ENCODE results near the gene ICAM3. TPM values are rescaled to one million over a fixed set of nuclear protein-coding genes. Genes with fewer than 3 reads are reported as not detected.
A peak's percentile ranks its signal among the peaks of the same experiment; 100 is the strongest.
"Not testable (repeated sequence)": the region's sequence is repeated elsewhere in the genome, so short reads cannot be mapped to it uniquely, and the experiment has no call there.

ICAM3 gene, protein sequence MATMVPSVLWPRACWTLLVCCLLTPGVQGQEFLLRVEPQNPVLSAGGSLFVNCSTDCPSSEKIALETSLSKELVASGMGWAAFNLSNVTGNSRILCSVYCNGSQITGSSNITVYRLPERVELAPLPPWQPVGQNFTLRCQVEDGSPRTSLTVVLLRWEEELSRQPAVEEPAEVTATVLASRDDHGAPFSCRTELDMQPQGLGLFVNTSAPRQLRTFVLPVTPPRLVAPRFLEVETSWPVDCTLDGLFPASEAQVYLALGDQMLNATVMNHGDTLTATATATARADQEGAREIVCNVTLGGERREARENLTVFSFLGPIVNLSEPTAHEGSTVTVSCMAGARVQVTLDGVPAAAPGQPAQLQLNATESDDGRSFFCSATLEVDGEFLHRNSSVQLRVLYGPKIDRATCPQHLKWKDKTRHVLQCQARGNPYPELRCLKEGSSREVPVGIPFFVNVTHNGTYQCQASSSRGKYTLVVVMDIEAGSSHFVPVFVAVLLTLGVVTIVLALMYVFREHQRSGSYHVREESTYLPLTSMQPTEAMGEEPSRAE
- 10 to 100 TPM in 1 of 4 donors, 1 to 10 TPM in 3; 3.8 to 10.2 (median 5.1) TPM for total RNA-seq

DNA sequence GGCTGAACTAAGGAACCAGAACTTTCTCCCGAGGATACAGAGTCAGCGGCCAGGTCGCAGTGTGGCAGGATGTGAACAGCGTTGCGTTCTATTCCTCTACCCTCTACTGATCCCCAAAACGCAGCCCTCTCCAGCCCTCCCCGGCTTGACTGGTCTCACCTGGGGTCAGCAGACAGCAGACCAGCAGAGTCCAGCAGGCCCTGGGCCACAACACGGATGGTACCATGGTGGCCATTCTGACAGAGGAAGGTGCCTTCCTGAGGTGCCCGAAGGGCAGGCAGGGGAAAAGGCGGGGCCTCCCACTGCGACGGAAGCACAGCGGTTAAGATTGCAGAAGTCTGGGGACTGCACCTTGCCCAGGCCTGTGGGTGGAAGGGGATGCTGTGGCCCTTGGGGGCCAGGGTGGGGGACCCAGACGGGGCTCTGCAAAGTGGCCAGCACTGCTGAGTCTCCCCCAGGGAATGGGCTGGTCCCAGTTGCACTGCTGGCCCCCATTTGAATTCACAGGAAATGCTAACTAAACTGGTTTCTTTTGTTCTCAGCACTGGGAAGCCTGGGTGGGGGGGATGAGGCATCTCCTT is at the start of gene ICAM3:
Gene ICAM3 (minus strand): TSS at position 245 of the 581 bp plus-strand sequence. CDS start 10 bp downstream, at position 235.
- WGBS, 2 donors: 58 to 68% methylated on average over 13 to 14 of the region's 14 CpGs
- no peak for DNase-seq (ENCODE audit: low spot score in 2 of 2)
- TF ChIP-seq POLR2A (IDR thresholded peaks at IDR 0.05): no peak
- TF ChIP-seq, protein P1, sequence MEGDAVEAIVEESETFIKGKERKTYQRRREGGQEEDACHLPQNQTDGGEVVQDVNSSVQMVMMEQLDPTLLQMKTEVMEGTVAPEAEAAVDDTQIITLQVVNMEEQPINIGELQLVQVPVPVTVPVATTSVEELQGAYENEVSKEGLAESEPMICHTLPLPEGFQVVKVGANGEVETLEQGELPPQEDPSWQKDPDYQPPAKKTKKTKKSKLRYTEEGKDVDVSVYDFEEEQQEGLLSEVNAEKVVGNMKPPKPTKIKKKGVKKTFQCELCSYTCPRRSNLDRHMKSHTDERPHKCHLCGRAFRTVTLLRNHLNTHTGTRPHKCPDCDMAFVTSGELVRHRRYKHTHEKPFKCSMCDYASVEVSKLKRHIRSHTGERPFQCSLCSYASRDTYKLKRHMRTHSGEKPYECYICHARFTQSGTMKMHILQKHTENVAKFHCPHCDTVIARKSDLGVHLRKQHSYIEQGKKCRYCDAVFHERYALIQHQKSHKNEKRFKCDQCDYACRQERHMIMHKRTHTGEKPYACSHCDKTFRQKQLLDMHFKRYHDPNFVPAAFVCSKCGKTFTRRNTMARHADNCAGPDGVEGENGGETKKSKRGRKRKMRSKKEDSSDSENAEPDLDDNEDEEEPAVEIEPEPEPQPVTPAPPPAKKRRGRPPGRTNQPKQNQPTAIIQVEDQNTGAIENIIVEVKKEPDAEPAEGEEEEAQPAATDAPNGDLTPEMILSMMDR (IDR thresholded peaks at IDR 0.05): no peak
- no peak within 1 kb of the TSS for H3K4me3 ChIP-seq (ENCODE audit: low read depth, poor library complexity, severe bottlenecking)
- intact Hi-C loops (cut with DNase I; ENCODE audit: low total_unique reads): no loop called here

- H3K4me3 ChIP-seq (ENCODE audit: low read depth, poor library complexity, severe bottlenecking): no peak overlapping the region
- WGBS, 2 donors: 0% methylated on average over 3 of the region's 3 CpGs
- intact Hi-C loops (cut with DNase I; ENCODE audit: low total_unique reads): loop anchor here (2.0 kb wide), 1 partner anchor 120 kb away; no protein-coding TSS in a partner anchor
- DNase-seq (ENCODE audit: low spot score in 2 of 2): peak; percentile 87 to 98
- TF ChIP-seq POLR2A (IDR thresholded peaks at IDR 0.05): no peak
- TF ChIP-seq, protein P1 (IDR thresholded peaks at IDR 0.05): peak in 2 of 3 donors; percentile 55 to 85
Measured at GRCh38 chr19:10388957-10389356, 49.5 kb upstream of the ICAM3 start.

DNA sequence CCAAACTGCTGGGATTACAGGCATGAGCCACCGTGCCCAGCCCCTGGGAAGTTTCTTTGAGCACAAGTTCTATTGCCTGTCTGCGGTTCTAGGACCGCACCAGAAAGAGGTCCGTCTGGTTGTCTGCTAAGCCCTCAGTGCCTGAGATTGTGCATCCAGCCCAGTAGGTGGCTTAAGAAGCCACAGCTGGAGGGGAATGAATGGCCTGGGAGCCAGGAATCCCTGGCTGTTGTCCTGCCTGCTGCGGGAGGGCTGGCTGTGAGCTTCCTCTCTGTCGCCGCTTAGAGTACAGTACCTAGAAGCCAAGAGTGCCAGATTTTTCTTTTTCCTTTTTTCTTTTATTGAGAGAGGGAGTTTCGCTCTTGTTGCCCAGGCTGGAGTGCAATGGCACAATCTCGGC is 45.2 kb upstream of the ICAM3 start:
- no peak for TF ChIP-seq POLR2A (IDR thresholded peaks at IDR 0.05)
- TF ChIP-seq, protein P1 (IDR thresholded peaks at IDR 0.05): no peak
- WGBS, 2 donors: 80 to 85% methylated on average over 9 of the region's 9 CpGs
- no peak overlapping the region for H3K4me3 ChIP-seq (ENCODE audit: low read depth, poor library complexity, severe bottlenecking)
- no peak for DNase-seq (ENCODE audit: low spot score in 2 of 2)
- intact Hi-C loops (cut with DNase I; ENCODE audit: low total_unique reads): no loop called here

- WGBS, 2 donors: 87 to 89% methylated on average over 8 of the region's 8 CpGs
- DNase-seq (ENCODE audit: low spot score in 2 of 2); H3K4me3 ChIP-seq (ENCODE audit: low read depth, poor library complexity, severe bottlenecking); intact Hi-C loops (cut with DNase I; ENCODE audit: low total_unique reads): not testable (repeated sequence)
Measured at GRCh38 chr19:10383223-10383499, 43.7 kb upstream of the ICAM3 start.

GRCh38 chr19:10380313-10381102 is 41.1 kb upstream of the ICAM3 start, which contains the start of gene TYK2:
TYK2 (minus strand) TSS chr19:10380572; CDS start chr19:10378406, 2,166 bp downstream.
- peak within 1 kb of the TSS; percentile 89 for H3K4me3 ChIP-seq (ENCODE audit: low read depth, poor library complexity, severe bottlenecking)
- WGBS, 2 donors: 0 to 1% methylated on average over 56 to 58 of the region's 58 CpGs
- peak in 1 of 2 donors; percentile 17 for TF ChIP-seq POLR2A (IDR thresholded peaks at IDR 0.05)
- TF ChIP-seq, protein P1 (IDR thresholded peaks at IDR 0.05): no peak
- DNase-seq (ENCODE audit: low spot score in 2 of 2): peak; percentile 96 to 99
- intact Hi-C loops (cut with DNase I; ENCODE audit: low total_unique reads): no loop called here
